IPS DF 4.7 (cell line): ENCODE measurements around the gene SH2D7.

Experiments
- DNase-seq: peaks from one replicate; pipeline ENCODE4 v3.0.0-alpha.2; 2013; ENCODE audit warnings: low spot score; ENCODE audit errors: extremely low read depth

Gene SH2D7

DNA sequence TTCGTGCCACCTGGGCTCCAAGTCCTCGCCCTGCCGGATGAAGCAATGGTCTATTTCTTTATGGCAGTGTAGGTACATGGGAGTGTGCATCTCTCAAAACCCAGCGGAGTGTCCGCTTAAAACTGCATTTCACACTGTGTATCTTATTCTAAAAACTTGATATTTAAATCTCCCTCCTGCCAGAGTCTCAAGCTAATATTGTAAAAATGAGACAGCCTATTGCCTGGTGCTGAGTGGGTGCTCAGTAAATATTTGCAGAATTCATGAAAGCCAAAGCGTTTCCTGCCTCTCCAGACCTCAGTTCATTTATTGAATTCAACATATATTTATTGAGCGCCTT is 14.5 kb upstream of the SH2D7 start:
- DNase-seq: no peak

DNA sequence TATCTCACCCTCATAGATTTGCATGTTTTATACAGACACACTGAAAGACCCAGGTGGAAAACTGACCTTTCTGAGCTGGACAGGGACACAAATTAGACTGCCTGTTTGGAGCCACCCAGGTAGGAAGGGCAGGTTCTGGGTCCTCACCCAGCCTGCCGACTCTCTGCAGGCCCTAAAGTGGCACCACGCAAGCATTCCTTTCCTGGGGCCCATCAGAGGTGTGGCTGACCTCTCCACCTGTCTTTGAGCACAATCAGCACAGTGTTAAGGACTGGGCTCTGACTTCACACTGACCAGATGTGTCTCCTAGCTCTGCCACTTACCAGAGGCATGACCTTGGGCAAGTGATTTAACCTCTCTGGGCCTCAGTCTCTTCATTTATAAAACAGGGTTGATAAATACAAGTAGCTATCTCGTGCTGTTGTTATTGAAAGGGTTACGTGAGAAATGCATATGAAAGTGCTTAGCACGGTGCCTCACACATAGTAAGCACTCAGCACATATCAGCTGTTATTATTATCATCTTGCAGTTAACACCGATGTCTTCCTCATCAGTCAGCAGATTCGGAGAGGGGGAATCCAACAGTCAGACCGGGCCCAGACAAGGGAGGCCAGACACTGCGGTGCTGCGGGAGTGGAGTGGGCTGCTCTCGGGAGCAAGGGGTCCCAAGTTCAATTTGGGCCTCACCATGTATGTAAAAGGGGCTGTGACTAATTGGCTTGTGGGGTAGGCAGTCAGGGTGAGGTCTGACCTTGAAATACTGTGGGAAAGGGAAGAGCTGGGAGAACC is 12.9 kb upstream of the SH2D7 start:
- no peak for DNase-seq

DNA sequence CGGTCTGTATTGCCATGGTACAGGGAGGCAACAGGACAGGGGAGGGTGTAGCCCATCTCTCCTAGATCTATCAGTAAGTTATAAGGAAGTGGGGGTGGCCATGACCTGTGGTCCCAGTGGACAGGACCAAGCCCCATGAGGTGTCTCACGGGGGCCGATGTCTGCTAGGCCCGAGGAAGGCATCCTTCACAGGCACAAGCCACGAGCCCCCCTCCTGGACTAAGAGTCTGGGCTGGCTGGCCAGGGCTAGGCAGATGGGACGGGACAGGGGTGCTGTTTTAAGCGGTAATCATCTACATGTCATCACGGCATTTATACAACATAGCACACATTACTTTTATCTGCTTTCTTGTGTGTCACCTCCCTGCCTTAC is 12.3 kb upstream of the SH2D7 start:
- no peak for DNase-seq

GRCh38 chr15:78082106-78082742 is 10.1 kb upstream of the SH2D7 start:
- DNase-seq: no peak

- no peak for DNase-seq
These were observed 9.6 kb upstream of the SH2D7 start for GRCh38 chr15:78082743-78083110.

GRCh38 chr15:78083186-78083585 is 9.2 kb upstream of the SH2D7 start:
- DNase-seq: no peak

GRCh38 chr15:78083687-78084448 is 8.5 kb upstream of the SH2D7 start:
- DNase-seq: no peak

DNA sequence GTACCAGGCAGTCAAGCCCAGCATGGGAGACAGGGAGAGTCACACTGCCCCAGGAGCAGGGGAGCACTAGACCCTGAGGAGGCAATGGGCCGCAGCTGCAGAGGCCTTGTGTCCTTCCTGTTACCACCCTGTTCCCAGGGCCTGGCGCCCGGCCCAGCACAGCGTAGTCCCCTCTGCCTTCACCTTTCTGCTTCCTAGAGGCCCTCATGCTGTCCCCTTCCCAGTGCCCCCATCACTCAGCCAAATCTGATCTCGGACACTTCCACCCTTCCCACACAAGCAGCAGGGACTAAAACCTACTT is 8.0 kb upstream of the SH2D7 start:
- DNase-seq: no peak

- no peak for DNase-seq
These were observed 6.4 kb upstream of the SH2D7 start for GRCh38 chr15:78085928-78086327.

DNA sequence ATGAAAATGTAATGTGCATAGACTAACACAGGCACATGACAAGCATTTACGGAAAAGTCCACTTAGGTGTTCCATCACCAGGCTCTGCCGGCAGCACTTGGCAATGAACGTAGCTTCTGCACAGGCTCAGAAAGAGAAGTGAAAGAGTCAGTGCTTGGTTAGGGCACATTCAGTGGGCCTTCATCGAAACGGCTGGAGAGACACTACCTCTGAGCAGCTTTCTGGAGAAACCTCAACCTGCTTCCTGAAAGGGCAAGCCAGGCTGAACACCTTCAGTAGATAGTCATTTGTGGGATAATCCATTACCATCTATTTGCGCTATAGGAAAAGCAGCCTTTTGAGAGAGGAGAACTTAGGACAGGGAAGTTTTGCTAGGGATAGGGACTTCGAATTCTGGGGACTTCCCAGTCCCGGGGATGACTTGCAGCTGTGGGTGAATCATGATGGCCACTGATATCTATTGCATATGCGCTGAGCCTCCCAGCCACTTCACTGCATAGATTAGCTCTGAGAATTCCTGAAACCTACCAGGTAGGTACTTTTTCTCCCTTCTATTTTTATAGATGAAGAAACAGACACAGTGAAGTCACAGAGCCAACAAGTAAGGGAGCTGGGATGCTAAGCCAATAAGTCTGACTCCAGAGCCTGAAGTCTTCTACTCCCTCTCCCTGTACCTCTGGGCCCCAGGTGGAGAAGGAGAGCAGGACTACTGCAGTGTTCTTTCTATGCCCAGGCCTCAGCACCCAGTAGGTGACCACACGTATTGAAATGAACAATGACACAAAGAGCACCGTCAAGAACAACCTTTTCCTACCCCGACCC is 4.2 kb upstream of the SH2D7 start:
- no peak for DNase-seq

GRCh38 chr15:78088773-78089080 is 3.6 kb upstream of the SH2D7 start:
- no peak for DNase-seq

GRCh38 chr15:78090422-78091063 is 1.8 kb upstream of the SH2D7 start:
- no peak for DNase-seq

DNA sequence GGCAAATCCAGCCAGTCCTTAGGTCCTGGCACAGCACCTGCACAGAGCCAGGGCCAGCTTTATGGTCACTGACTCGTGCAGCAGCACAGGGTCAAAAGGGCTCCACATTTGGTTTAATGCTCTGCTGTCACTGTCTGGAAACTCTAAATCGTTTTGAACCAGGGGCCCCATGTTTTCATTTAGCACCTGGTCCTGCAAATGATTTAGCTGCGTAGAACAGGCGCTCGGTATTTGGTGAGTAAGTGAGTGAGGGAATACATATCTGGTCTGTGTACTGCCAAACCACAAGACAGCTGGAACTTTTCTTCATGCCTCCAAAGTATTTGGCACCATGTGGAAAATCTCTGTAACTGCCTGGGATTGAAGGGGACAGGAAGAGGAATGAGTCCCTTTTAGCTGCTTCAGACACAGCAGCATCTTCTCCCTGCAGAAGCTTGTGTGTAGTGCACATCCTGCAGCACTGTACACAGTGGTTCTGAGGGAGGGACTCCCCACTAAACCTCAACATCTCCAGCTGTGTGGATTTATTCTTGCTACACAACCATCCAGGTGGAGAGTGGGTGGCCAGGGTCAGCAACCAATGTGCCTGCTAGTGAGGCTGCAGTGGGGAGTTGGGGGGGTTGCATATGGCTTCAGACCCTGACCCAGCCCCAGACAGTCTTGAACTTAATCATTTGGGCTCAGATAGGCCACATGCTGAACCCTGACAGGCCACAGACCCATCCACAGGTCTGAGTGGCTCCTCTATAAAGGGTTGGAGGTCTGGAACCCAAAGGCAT is 1.1 kb downstream of the SH2D7 start:
- DNase-seq: no peak

DNA sequence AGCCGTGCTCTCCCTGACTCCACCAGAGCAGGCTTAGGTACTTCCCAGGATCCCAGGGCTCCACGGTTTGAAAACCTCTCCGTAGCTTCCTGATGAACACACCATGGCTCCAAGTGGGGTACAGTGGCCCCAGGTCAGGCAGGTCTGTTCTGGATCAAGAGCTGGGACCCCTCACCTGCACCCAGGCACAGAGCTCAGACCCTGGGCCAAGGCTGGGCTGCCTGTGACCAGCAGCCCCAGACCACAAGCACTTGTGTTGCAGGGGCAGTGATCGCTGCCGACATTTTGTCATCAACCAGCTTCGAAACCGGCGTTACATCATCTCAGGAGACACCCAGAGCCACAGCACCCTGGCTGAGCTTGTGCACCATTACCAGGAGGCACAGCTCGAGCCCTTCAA is 5.3 kb downstream of the SH2D7 start:
- no peak for DNase-seq

DNA sequence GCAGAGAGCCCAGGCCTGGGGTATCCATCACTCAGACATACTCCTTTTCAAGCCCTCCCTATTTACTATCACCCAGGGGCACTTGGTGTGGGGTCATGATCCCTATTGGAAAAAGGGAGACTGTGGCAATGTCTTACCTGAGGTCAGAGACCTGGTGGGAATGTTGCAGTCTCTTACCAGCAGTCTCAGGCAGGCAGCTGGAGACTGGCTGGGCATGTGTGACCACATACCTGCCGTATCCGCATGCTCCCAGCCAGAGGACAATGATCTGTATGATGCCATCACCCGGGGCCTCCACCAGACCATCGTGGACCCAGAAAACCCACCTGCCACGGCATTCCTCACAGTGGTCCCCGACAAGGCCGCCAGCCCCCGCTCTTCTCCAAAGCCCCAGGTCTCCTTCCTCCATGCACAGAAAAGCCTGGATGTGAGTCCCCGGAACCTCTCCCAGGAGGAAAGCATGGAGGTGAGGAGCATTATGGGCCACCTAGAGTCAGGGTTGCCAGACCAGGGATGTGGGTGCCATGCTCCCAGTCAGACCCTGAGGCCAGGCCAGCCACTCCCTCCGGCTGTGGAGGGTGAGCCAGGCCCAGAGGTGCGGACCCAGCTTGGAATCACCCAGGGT is 5.9 kb downstream of the SH2D7 start:
- DNase-seq: no peak

GRCh38 chr15:78100886-78101285 is 8.5 kb downstream of the SH2D7 start:
- DNase-seq: no peak

GRCh38 chr15:78101423-78102105 is 9.2 kb downstream of the SH2D7 start:
- DNase-seq: no peak

- no peak for DNase-seq
These were observed 9.8 kb downstream of the SH2D7 start for GRCh38 chr15:78102211-78102610.

GRCh38 chr15:78102741-78103140 is 10.4 kb downstream of the SH2D7 start:
- no peak for DNase-seq
